Chondrocyte (in vitro differentiated cells): Measurements from ENCODE around the gene TSTD2. TPM values are rescaled to one million over a fixed set of nuclear protein-coding genes. Genes with fewer than 3 reads are reported as not detected.

Experiments used
- DNase-seq: peaks from one replicate; pipeline ENCODE4 v3.0.0; 2021; ENCODE audit warnings: mixed read lengths, low spot score
- H3K27ac Mint-ChIP-seq: one replicate; pipeline ENCODE4 v1.8.0; 2021; ENCODE audit warnings: mild to moderate bottlenecking, moderate library complexity, mixed read lengths; ENCODE audit not compliant: unreplicated experiment
- H3K27me3 Mint-ChIP-seq: 2 replicates; pipeline ENCODE4 v1.8.0; 2021; ENCODE audit warnings: low read depth, mixed read lengths
- H3K36me3 Mint-ChIP-seq: 2 replicates; pipeline ENCODE4 v1.8.0; 2021; ENCODE audit warnings: low read depth, mixed read lengths
- H3K4me1 Mint-ChIP-seq: 2 replicates; pipeline ENCODE4 v1.8.0; 2021; ENCODE audit warnings: low read depth, mild to moderate bottlenecking, mixed read lengths
- H3K4me3 Mint-ChIP-seq: one replicate; pipeline ENCODE4 v1.8.0; 2021; ENCODE audit warnings: mild to moderate bottlenecking, moderate library complexity, mixed read lengths; ENCODE audit not compliant: unreplicated experiment
- H3K9me3 Mint-ChIP-seq: 2 replicates; pipeline ENCODE4 v1.8.0; 2021; ENCODE audit warnings: low read depth, mixed read lengths
- total RNA-seq: library from RNA; stranded (reverse); gene quantifications from 3 replicates; pipeline ENCODE4 v1.2.1, GENCODE V29; 2021
- TF ChIP-seq, protein P1 (sequence below): fragments of 200-600 bp; sonication (generic); IDR thresholded peaks from 2 replicates; pipeline ENCODE4 v1.5.0; 2021; ENCODE audit warnings: antibody characterized with exemption, mild to moderate bottlenecking, moderate library complexity

Gene TSTD2
- total RNA-seq, 1 donor from 2014 or later: 19.6 TPM

DNA sequence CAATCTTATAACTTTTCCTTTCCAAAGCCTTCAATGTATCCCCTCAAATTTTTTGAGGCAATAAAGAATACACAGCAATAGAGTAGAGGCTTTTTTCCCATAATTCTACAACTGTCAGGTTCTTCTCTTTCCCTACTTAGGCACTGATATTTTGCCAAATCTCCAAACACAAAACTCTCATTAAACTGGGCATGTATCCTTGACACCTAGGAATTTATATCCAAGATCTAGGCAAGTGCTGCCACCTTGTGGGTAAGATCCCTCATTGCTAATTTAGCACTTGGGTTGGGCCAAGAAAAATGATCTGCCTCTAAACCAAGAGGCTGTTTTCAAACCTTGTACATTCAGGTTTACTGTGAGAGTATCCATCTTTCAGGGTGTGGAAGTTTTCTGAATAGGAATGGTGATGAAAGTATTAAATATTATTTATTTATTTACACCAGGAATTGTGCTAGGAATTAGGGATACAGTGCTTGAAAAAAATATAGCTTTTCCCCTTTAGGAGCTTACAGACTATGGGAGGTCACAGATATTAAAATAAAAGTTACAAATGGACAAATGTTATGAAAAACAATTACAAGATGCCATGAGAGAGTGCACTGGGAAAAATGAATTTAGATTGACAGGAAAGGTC lies 17.6 kb downstream of the TSTD2 start:
- H3K27ac Mint-ChIP-seq: no peak overlapping the region
- no peaks in the 10 kb centered on the region for H3K27me3 Mint-ChIP-seq
- no peak overlapping the region for H3K4me3 Mint-ChIP-seq
- H3K36me3 Mint-ChIP-seq: peaks cover 10% of the 10 kb centered on the region
- H3K9me3 Mint-ChIP-seq: no peaks in the 10 kb centered on the region
- TF ChIP-seq, protein P1, sequence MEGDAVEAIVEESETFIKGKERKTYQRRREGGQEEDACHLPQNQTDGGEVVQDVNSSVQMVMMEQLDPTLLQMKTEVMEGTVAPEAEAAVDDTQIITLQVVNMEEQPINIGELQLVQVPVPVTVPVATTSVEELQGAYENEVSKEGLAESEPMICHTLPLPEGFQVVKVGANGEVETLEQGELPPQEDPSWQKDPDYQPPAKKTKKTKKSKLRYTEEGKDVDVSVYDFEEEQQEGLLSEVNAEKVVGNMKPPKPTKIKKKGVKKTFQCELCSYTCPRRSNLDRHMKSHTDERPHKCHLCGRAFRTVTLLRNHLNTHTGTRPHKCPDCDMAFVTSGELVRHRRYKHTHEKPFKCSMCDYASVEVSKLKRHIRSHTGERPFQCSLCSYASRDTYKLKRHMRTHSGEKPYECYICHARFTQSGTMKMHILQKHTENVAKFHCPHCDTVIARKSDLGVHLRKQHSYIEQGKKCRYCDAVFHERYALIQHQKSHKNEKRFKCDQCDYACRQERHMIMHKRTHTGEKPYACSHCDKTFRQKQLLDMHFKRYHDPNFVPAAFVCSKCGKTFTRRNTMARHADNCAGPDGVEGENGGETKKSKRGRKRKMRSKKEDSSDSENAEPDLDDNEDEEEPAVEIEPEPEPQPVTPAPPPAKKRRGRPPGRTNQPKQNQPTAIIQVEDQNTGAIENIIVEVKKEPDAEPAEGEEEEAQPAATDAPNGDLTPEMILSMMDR: peak; percentile 93
- peaks cover 2% of the 10 kb centered on the region for H3K4me1 Mint-ChIP-seq
- DNase-seq: no peak

DNA sequence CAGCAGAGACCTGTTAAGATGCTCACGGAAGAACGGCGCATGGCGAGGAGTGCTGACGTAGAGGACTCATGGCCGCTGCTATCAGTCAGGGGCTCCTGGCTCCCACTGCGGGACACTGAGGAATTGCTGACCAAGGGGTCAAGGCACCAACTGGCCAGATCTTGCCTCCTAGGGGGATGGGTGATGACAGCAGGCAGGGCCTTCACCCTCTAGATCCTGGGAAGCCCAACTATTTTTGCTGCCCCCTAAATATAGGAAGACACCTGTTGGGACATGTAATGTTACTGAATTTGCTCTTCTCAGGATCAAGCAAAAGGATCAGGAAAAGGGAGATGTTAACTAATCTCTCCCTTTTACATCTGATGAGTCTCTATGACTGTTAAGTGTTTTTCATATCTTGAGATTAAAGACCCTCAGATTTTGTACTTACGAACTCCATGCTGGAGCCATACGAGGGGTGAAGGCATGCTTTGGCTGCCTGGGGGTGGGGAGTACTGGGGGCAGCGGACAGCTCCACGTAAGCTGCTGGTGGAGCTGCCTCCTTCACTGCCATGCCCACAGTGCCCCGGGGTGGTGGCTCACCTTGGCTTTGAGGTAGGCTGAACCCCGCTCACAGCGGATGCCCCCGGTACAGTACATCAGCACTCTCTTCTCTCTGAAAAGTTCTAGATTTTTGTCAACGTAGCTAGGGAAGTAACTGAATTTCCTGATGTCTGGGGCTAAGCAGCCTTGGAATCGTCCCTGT lies 28.1 kb downstream of the TSTD2 start:
- H3K9me3 Mint-ChIP-seq: no peaks in the 10 kb centered on the region
- H3K36me3 Mint-ChIP-seq: peaks cover 22% of the 10 kb centered on the region
- TF ChIP-seq, protein P1: no peak
- H3K4me3 Mint-ChIP-seq: no peak overlapping the region
- no peak overlapping the region for H3K27ac Mint-ChIP-seq
- no peaks in the 10 kb centered on the region for H3K27me3 Mint-ChIP-seq
- H3K4me1 Mint-ChIP-seq: no peaks in the 10 kb centered on the region
- DNase-seq: no peak

DNA sequence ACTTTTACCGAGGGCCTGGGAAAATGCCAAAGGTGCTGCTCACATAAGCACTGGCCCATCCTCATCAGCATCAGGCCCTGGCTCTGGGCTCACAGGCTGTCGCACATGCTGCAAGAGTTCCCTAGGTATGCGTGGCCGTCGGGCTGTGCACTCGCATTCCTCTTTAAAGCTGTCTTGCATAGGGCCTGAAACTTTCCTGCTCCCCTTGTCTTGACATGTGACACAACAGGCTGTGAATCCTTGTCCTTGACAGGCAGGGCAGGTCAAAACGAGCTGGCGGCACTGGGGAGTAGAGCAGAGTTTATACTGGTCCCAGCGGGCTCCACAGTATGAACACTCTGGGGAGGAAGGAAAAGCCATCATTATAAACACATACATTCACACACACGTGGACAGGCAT lies 30.7 kb downstream of the TSTD2 start:
- TF ChIP-seq, protein P1: no peak
- no peaks in the 10 kb centered on the region for H3K27me3 Mint-ChIP-seq
- H3K36me3 Mint-ChIP-seq: peaks cover 19% of the 10 kb centered on the region

DNA sequence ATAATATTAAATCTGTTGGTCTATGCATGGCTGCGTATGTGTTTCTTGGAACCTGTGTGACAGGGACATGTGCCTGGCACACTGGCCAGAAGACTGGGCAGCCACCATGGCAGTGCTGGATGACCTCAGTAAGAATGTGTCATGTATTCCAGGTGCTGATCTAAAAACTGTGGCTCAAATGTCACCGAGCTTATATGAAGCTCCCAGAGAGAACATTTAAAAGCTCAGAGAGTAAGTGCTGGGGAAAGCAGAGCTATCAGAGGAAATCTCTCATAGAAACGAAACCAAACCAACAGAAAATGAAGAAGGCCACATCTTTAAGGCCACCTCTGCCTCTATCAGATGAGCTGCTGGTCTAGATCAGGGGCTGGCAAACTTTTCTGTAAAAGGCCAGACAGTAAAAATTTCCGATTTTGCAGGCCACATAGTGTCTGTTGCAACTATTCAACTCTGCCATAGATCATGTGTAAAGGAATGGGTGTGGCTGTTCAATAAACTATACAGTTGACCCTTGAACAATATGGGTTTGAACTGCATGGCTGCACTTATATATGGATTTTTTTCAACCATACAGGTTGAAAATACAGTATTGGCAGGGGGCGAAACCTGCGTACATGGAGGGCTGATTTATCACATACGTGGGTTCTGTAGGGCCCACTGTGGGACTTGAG lies 31.8 kb downstream of the TSTD2 start:
- Mint-ChIP-seq H3K27ac (no peak overlapping the region), H3K36me3 (peaks cover 16% of the 10 kb centered on the region), H3K4me1 (peaks cover 5% of the 10 kb centered on the region), H3K9me3 (no peaks in the 10 kb centered on the region), H3K27me3 (no peaks in the 10 kb centered on the region), H3K4me3 (no peak overlapping the region)
- TF ChIP-seq, protein P1: no peak
- DNase-seq: no peak

More for the DNA sequence above, 30.7 kb downstream of the TSTD2 start:
- H3K27ac Mint-ChIP-seq: no peak overlapping the region
- peaks cover 5% of the 10 kb centered on the region for H3K4me1 Mint-ChIP-seq
- DNase-seq: no peak
- H3K4me3 Mint-ChIP-seq: no peak overlapping the region
- H3K9me3 Mint-ChIP-seq: no peaks in the 10 kb centered on the region

DNA sequence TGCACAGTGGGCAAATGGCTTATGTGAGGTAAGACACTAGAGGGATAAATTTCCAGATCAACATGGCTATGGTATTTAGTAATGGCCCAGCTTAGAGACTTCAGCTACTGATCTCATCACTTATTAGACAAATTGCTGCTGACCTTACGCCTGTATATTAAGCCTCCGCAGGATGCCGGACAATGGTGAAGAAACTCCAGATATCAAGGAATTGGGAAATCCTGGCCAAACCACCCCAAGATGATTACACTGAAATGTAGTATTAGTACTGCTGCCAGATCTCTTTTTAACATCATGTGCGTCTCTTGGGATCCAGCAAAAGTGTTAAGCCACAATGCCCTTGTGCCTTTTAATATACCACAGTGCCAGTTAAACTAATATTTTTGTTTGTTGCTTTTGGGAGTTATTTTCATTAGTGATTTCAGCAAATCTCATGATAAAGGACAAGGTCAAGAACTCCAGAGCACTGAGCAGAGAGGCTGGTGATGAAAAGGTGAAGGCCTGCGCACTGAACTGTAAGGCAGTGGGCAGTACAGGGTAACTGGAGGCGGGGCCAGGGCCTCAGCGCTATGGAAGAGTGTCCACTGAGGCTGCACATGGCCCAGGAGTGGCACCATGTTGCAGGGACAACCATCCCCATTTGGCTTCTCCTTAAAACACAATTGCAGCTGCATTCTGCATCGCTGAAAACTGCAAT lies 32.5 kb downstream of the TSTD2 start:
- TF ChIP-seq, protein P1: no peak
- Mint-ChIP-seq H3K27ac (no peak overlapping the region), H3K4me3 (no peak overlapping the region), H3K27me3 (peaks cover 2% of the 10 kb centered on the region), H3K36me3 (peaks cover 16% of the 10 kb centered on the region), H3K9me3 (no peaks in the 10 kb centered on the region), H3K4me1 (peaks cover 5% of the 10 kb centered on the region)
- no peak for DNase-seq
